NCI-H2196 treated with DMSO at 0.1 percent for 48 hours (cell line): ENCODE measurements around the gene KRTAP10-4.
"Not testable (repeated sequence)": the region's sequence is repeated elsewhere in the genome, so short reads cannot be mapped to it uniquely, and the experiment has no call there.

Source experiments
- DNase-seq: peaks from one replicate; lab custom pipeline; 2025; ENCODE audit not compliant: unreplicated experiment; lab: John Stamatoyannopoulos, UW

KRTAP10-4 gene

DNA sequence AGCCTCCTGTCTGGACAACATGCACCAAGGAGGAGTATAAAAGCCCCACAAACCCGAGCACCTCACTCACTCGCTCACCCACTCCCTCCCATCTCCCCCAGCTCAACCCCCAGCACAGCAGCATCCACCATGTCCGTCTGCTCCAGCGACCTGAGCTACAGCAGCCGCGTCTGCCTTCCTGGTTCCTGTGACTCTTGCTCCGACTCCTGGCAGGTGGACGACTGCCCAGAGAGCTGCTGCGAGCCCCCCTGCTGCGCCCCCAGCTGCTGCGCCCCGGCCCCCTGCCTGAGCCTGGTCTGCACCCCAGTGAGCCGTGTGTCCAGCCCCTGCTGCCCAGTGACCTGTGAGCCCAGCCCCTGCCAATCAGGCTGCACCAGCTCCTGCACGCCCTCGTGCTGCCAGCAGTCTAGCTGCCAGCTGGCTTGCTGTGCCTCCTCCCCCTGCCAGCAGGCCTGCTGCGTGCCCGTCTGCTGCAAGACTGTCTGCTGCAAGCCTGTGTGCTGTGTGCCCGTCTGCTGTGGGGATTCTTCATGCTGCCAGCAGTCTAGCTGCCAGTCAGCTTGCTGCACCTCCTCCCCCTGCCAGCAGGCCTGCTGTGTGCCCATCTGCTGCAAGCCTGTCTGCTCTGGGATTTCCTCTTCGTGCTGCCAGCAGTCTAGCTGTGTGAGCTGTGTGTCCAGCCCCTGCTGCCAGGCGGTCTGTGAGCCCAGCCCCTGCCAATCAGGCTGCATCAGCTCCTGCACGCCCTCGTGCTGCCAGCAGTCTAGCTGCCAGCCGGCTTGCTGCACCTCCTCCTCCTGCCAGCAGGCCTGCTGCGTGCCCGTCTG lies at the start of gene KRTAP10-4:
KRTAP10-4 (plus strand) TSS at position 100 of the 827 bp plus-strand sequence; CDS start at position 130, 30 bp downstream.
- DNase-seq, result not testable (repeated sequence)

- no peak for DNase-seq
Measured at GRCh38 chr21:44524414-44525371, 48.8 kb upstream of the KRTAP10-4 start.

DNA sequence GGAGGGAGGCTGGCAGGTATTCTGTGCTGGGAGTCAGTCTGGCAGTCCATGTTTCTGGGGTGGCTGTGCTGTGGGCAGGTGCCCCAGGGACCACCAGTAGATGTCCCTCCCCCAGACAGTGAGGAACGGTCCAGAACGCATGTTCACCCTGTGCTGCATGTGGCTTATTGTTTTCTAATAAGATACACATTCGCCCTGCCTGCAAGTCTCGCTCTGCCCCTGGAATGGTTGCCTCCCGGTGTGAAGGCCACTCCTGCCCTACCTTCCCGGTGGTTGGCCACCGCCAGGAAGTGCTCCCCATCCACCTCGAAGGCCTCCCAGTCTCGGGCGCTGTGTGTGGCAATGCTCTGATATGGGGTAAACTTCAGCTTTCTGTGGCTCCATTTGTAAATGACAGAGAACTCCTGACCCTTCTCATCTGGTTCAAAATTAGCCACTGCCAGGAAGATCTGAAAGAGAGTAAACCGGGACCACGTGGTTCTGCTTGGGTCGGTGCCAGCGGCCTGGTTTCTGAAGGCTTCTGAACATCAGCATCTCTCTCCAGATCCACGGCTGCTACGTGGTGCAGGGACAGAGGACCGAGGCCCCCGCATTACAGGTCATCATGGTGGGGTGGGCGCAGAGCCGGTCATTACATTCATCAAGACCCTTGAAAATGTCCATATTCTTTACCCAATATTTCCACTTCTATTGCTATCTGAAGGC lies 48.0 kb upstream of the KRTAP10-4 start:
- no peak for DNase-seq

GRCh38 chr21:44526096-44526997 lies 47.2 kb upstream of the KRTAP10-4 start:
- DNase-seq, result no peak

DNA sequence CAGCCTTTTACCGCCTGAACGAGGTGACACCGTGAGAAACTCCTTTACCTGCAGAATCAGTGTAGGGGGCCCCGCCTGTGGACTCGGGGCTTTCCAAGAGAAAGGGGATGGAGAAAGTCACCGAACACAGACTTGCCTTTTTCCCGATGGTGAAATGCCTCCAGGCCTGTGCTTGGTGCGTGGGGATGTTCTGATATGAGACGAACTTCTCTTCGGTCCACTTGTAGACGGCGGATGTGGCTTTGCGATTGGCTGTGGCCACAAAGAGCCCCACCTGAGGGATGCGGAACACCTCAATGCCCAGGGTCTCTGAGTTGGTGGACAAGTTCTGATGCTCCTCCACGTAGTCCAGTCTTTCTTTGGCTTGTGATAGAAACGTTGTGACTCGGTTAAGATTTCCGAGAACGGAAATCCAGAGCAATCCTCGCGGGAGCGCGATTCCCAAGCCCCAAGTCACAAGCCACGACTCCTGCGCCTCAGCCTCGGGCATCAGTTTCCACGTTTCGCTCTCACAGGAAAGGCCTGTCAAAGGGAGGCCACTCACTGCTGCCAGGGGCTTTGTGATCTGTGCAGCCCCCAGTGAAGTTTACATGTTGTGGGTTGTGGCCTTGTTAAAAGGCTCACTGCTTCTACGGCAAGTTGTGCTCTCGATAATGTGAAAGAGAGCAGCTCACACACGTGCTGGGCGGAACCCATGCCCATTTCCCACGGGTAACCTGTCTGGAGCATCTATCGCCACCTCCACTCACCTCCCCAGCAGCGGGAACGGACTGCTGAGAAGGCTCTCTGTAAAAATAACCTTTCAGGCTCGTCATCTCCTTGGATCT lies 46.2 kb upstream of the KRTAP10-4 start:
- no peak for DNase-seq

DNA sequence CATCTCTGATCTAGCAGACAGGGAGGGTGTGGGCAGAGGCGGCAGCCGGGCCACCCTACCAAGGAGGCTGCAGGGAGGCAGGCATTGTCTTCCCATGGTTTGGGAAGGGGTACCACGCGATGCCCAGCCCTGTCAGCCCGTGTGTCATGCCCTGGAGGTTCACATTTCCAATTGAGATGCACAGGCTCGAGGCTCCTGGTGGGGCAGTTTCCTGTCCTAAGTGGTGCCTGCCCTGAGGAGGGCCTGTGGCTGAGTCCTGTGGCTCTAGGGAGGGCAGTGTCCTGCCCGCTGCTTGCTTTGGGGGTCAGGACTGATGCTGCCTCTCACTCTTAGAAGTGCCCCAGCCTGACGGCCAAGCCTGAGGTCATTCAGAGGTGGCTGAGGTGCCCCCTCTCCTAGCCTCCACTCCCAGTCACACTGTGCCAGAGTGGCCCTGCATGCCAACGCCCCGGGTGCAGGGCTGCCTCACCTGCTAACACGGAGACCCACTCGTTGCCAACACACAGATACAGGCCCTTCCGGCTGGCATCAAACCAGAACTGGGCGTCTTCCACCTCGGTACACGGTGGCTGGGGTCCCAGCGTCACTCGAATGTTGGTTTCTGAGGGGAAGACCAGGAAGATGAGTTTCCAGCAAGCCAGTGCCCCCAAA lies 45.4 kb upstream of the KRTAP10-4 start:
- no peak for DNase-seq

- no peak for DNase-seq
Measured at GRCh38 chr21:44528634-44528995, 44.9 kb upstream of the KRTAP10-4 start.

DNA sequence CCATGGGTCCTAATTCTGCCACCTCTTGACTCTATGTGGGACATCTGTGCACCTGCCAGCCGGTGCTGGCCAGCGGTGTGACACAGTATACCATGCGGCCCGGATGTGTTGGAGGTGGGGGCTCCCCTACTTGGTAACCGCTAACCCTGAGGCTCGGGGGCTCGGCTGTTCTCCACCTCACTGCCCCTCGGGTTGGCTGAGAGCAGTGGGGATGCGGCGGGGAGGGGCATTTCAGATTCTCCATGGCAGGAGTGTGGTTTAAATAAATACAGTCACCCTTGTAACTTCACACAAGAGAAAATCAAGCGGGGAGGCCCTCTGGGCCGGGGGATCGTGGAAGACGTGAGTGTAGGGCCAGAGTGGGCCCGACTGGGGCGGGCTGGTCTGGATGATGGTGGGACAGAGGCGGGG lies 44.5 kb upstream of the KRTAP10-4 start:
- DNase-seq, result no peak

DNA sequence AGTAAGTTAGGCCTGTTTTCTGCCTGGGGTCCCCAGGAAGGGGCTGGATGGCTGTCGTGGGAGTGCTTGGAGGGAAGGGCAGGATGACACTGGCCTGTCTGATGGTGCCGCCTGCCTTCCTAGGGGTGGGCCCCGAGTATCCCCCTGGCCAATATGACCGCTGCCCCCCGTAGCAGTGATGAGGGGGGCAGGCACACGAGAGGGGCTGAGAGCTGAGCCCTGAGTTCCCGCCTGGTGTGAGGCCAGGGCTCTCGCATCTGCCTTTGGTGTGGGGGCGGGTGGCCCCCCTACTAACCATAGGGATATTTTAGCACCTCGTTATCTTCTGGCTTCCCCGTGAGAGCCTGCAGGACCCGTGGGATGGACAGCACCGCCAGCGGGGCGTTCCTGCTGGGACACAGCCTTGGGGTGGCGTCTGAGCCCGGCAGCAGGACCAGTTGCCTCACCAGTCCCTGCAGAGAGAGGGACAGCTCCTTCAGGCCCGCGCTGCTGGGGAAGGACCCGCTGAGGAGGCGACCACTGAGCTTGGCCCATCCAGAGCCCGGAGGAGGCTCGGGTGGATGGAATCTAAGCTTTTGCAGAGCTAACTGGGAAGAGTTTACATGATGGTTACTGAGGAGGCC lies 43.9 kb upstream of the KRTAP10-4 start:
- DNase-seq, result no peak

GRCh38 chr21:44530221-44530902 lies 43.2 kb upstream of the KRTAP10-4 start:
- no peak for DNase-seq

- no peak for DNase-seq
Measured at GRCh38 chr21:44530903-44531605, 42.5 kb upstream of the KRTAP10-4 start.

DNA sequence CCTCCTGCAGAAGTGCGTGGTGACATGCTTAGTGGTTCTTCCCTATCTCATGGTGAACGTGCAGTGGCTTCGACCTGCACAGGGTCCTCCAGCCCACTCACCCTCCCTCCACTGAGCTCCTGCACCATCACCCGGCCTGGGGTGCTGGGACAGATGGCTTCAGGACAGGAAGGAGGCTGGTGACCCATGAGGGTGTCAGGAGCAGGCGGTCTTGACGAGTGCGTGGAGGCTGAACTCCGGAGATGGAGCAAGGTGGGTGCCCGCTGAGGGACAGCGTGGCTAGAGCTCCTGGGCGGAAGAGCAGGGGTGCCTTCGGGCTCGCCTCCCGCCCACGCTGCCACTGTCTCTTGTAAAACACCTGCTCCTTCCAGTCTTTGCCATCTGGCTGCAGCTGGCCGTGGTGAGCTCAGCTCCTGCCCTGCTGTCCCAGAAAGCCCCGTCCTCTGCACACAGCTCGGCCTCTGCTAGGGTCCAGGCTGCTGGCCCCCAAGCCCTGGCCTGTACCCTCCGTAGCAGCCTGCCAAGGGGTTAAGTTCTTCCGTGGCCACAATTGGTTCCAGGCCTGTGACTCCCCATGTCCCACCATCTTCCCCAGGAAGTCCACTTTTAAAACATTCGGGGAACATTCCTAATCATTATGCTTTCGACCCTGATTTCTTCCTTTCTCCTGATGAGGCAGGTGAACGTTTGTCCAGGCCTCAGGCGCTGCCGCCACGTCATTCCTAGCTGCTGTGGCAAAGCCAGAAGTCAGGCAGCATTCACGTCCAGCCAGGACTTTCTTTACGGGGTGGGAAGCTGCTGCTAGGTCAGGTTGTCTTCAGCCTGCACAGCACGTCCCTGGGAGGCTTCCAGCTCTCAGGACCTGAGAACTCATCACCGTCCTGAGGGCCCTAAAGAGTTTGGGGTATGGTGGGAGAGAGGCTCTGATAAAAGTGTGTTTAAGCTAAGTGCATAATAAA lies 41.6 kb upstream of the KRTAP10-4 start:
- DNase-seq, result no peak

- DNase-seq, result no peak
Measured at GRCh38 chr21:44532712-44533111, 40.8 kb upstream of the KRTAP10-4 start.

DNA sequence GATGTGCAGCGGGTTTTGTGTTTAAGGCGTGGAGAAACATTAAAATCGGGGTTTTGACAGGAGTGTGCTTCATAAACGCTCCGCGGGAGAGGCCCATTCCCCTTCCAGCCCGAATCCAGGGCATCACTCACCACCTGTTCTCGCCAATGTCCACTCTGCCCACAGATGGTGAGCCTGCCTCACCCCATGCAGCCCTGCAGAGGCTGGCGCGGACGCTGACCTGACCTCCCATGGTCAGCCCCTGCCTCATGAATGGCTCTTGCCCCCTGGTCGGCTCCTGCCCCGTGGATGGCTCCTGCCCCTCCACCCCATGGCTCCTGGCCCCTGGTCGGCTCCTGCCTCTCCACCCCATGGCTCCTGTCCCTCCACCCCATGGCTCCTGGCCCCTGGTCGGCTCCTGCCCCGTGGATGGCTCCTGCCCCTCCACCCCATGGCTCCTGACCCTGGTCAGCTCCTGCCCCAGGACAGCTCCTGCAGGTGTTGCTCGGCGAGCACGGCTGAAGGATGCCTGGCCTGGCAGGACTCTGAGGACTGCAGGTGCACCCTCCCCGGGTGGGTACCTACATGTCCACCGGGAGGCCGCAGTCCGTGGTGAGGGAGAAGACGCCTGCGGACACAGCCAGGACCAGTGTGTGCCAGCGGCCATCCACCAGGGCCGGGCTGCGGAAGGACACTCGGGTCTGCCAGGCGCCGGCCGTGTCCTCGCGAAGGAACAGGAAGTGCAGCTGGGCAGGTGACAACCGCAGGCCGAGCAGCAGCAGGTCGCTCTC lies 40.2 kb upstream of the KRTAP10-4 start:
- DNase-seq, result no peak

DNA sequence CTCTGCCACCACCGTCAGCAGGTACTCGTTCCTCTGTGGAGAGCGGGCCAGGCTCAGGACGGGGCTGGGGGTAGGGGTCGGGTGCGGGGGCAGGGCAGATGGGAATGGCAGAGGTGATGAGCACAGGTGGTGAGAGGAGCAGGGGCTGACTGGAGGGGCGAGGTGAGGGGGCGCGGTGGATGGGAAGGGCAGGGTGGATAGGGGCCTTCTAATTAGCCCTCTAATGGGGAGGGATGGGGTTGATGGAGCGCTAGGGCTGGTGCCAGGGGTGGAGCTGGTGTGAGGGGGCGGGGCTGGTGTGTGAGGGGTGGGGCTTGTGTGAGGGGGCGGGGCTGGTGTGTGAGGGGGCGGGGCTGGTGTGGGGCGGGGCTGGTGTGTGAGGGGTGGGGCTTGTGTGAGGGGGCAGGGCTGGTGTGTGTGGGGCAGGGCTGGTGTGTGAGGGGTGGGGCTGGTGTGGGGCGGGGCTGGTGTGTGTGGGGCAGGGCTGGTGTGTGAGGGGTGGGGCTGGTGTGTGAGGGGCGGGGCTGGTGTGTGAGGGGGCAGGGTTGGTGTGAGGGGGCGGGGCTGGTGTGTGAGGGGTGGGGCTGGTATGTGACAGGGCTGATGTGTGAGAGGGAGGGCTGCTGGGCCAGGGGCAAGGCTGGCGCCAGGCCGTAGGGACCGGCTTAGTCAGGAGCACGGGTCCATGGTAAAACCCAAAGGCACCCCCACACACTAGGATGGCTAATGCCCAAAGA lies 39.5 kb upstream of the KRTAP10-4 start:
- DNase-seq, result no peak
